ENCODE results near the gene UQCRFS1.
"Not testable (repeated sequence)": the region's sequence is repeated elsewhere in the genome, so short reads cannot be mapped to it uniquely, and the experiment has no call there.

The UQCRFS1 gene

GRCh38 chr19:29215322-29215845 is 2.4 kb upstream of the UQCRFS1 start:
- no peak for TF ChIP-seq SUZ12 (IDR thresholded peaks at IDR 0.05; ENCODE audit: extremely low read depth, insufficient read depth, insufficient read length)
- no peak for TF ChIP-seq YY1 (IDR thresholded peaks at IDR 0.05; ENCODE audit: insufficient read depth, insufficient read length)
- no peak for TF ChIP-seq ZNF274 (IDR thresholded peaks at IDR 0.05; ENCODE audit: low read depth, low read length)
- Histone ChIP-seq H3K4me1 (ENCODE audit: insufficient read depth, insufficient read length) (no peaks in the 10 kb centered on the region), H3K9ac (ENCODE audit: insufficient read length, low read depth) (no peak overlapping the region), H3K27me3 (ENCODE audit: insufficient read depth, insufficient read length) (no peaks in the 10 kb centered on the region), H3K4me3 (ENCODE audit: insufficient read length, low read depth) (no peak overlapping the region), H3K9me3 (ENCODE audit: insufficient read depth, low read length) (peaks cover 4% of the 10 kb centered on the region; the same call in 1 of the 2 replicates), H3K36me3 (ENCODE audit: insufficient read depth, insufficient read length, low read length) (peaks cover 14% of the 10 kb centered on the region)
- no peak for DNase-seq (ENCODE audit: low read depth, low spot score)

- no peak for TF ChIP-seq SUZ12 (IDR thresholded peaks at IDR 0.05; ENCODE audit: extremely low read depth, insufficient read depth, insufficient read length)
- no peak for TF ChIP-seq YY1 (IDR thresholded peaks at IDR 0.05; ENCODE audit: insufficient read depth, insufficient read length)
- TF ChIP-seq ZNF274 (IDR thresholded peaks at IDR 0.05; ENCODE audit: low read depth, low read length) = no peak
These were observed 1.5 kb upstream of the UQCRFS1 start for GRCh38 chr19:29214411-29214810.

GRCh38 chr19:29212356-29212647 is 649 bp downstream of the UQCRFS1 start:
- DNase-seq (ENCODE audit: low read depth, low spot score) = no peak
- peak overlapping the region; percentile 92 for H3K4me3 ChIP-seq (ENCODE audit: insufficient read length, low read depth)
- peak overlapping the region; percentile 94 for H3K9ac ChIP-seq (ENCODE audit: insufficient read length, low read depth)
- peaks cover 32% of the 10 kb centered on the region for H3K36me3 ChIP-seq (ENCODE audit: insufficient read depth, insufficient read length, low read length)
- peaks cover 4% of the 10 kb centered on the region; the same call in 1 of the 2 replicates for H3K9me3 ChIP-seq (ENCODE audit: insufficient read depth, low read length)
- no peaks in the 10 kb centered on the region for H3K27me3 ChIP-seq (ENCODE audit: insufficient read depth, insufficient read length)
- TF ChIP-seq SUZ12 (IDR thresholded peaks at IDR 0.05; ENCODE audit: extremely low read depth, insufficient read depth, insufficient read length) = no peak
- no peak for TF ChIP-seq YY1 (IDR thresholded peaks at IDR 0.05; ENCODE audit: insufficient read depth, insufficient read length)
- TF ChIP-seq ZNF274 (IDR thresholded peaks at IDR 0.05; ENCODE audit: low read depth, low read length) = no peak
- no peaks in the 10 kb centered on the region for H3K4me1 ChIP-seq (ENCODE audit: insufficient read depth, insufficient read length)

More at GRCh38 chr19:29214411-29214810, 1.5 kb upstream of the UQCRFS1 start:
- no peak overlapping the region for H3K9ac ChIP-seq (ENCODE audit: insufficient read length, low read depth)
- H3K9me3 ChIP-seq (ENCODE audit: insufficient read depth, low read length) = peaks cover 4% of the 10 kb centered on the region; the same call in 1 of the 2 replicates
- no peaks in the 10 kb centered on the region for H3K27me3 ChIP-seq (ENCODE audit: insufficient read depth, insufficient read length)
- no peak for DNase-seq (ENCODE audit: low read depth, low spot score)
- H3K4me1 ChIP-seq (ENCODE audit: insufficient read depth, insufficient read length) = no peaks in the 10 kb centered on the region
- H3K4me3 ChIP-seq (ENCODE audit: insufficient read length, low read depth) = no peak overlapping the region
- peaks cover 21% of the 10 kb centered on the region for H3K36me3 ChIP-seq (ENCODE audit: insufficient read depth, insufficient read length, low read length)

GRCh38 chr19:29211562-29212355 is 1.2 kb downstream of the UQCRFS1 start:
- Histone ChIP-seq H3K9me3 (ENCODE audit: insufficient read depth, low read length) (peaks cover 4% of the 10 kb centered on the region; the same call in 1 of the 2 replicates), H3K4me3 (ENCODE audit: insufficient read length, low read depth) (peak overlapping the region; percentile 92), H3K36me3 (ENCODE audit: insufficient read depth, insufficient read length, low read length) (peaks cover 36% of the 10 kb centered on the region), H3K4me1 (ENCODE audit: insufficient read depth, insufficient read length) (no peaks in the 10 kb centered on the region), H3K27me3 (ENCODE audit: insufficient read depth, insufficient read length) (no peaks in the 10 kb centered on the region), H3K9ac (ENCODE audit: insufficient read length, low read depth) (peak overlapping the region; percentile 94)
- TF ChIP-seq SUZ12 (IDR thresholded peaks at IDR 0.05; ENCODE audit: extremely low read depth, insufficient read depth, insufficient read length) (no peak), YY1 (IDR thresholded peaks at IDR 0.05; ENCODE audit: insufficient read depth, insufficient read length) (no peak), ZNF274 (IDR thresholded peaks at IDR 0.05; ENCODE audit: low read depth, low read length) (no peak)
- DNase-seq (ENCODE audit: low read depth, low spot score) = no peak

GRCh38 chr19:29211041-29211440 is 1.9 kb downstream of the UQCRFS1 start:
- H3K9me3 ChIP-seq (ENCODE audit: insufficient read depth, low read length); H3K4me3 ChIP-seq (ENCODE audit: insufficient read length, low read depth); H3K9ac ChIP-seq (ENCODE audit: insufficient read length, low read depth); H3K27me3 ChIP-seq (ENCODE audit: insufficient read depth, insufficient read length); H3K4me1 ChIP-seq (ENCODE audit: insufficient read depth, insufficient read length); DNase-seq (ENCODE audit: low read depth, low spot score): not testable (repeated sequence)
- H3K36me3 ChIP-seq (ENCODE audit: insufficient read depth, insufficient read length, low read length) = peaks cover 43% of the 10 kb centered on the region

GRCh38 chr19:29210502-29210901 is 2.4 kb downstream of the UQCRFS1 start:
- not testable (repeated sequence) for H3K4me3 ChIP-seq (ENCODE audit: insufficient read length, low read depth); H3K27me3 ChIP-seq (ENCODE audit: insufficient read depth, insufficient read length); DNase-seq (ENCODE audit: low read depth, low spot score); H3K9me3 ChIP-seq (ENCODE audit: insufficient read depth, low read length); H3K9ac ChIP-seq (ENCODE audit: insufficient read length, low read depth); H3K4me1 ChIP-seq (ENCODE audit: insufficient read depth, insufficient read length)
- H3K36me3 ChIP-seq (ENCODE audit: insufficient read depth, insufficient read length, low read length) = peaks cover 49% of the 10 kb centered on the region

- DNase-seq (ENCODE audit: low read depth, low spot score); H3K9ac ChIP-seq (ENCODE audit: insufficient read length, low read depth); H3K4me1 ChIP-seq (ENCODE audit: insufficient read depth, insufficient read length); H3K4me3 ChIP-seq (ENCODE audit: insufficient read length, low read depth); H3K9me3 ChIP-seq (ENCODE audit: insufficient read depth, low read length); H3K27me3 ChIP-seq (ENCODE audit: insufficient read depth, insufficient read length): not testable (repeated sequence)
- H3K36me3 ChIP-seq (ENCODE audit: insufficient read depth, insufficient read length, low read length) = peaks cover 49% of the 10 kb centered on the region
These were observed 5.4 kb downstream of the UQCRFS1 start for GRCh38 chr19:29207403-29208187.

All from NT2/D1 (cell line).